A673 (cell line): ENCODE measurements around the gene SPRYD3.

Source experiments
- EZH2 ChIP-seq: fragments of 200-600 bp; sonication (generic); IDR thresholded peaks from 2 replicates; pipeline ENCODE4 v1.6.1; 2017; ENCODE audit warnings: borderline replicate concordance, low read depth, mild to moderate bottlenecking, mixed read lengths, antibody characterized with exemption, low read length; ENCODE audit not compliant: poor library complexity, severe bottlenecking
- TF ChIP-seq, protein P1 (sequence below): fragments of 300-800, 200-600 bp; sonication (generic); conservative IDR thresholded peaks from 2 replicates; pipeline ENCODE4 v1.5.1; 2017; ENCODE audit warnings: low read depth, mild to moderate bottlenecking, antibody characterized with exemption, low read length, moderate library complexity, mixed read lengths

DNA sequence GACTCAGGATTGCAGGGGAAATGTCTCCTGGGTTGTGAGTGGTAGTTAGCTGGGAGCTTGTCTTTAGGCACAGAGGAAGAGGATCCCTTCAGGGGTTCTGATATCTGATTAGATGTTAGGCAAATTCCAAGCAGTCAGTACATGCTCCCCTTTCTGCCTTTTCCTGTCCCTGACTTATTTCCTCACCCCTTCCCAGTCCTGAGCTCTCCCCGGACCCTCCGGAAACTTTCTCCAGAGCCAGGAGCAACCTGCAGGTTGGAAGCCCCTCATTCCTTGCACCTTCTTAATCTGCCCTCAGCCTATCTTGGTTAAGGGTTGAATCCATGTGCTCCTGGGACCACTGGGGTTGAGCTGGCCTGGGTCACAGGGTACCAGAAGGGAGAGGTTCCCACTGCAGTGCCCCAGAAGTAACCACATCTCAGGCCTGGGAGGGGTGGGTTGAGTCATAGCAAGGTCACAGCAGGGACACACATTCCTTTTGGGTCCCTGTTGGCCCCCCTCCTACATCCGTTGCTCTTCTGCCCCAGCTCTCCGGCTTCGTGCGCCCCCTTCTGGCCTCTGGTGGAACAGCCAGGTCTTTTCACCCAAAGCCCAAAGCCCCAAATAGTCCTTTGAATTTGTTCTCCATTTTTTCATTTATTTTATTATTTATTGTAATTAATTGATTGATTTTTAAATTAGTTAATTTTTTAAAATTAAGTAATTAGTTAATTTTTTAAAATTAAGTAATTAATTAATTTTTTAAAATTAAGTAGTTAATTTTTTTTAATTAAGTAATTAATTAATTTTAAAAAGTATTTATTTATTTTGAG lies 20.1 kb upstream of the SPRYD3 start:
- TF ChIP-seq, protein P1, sequence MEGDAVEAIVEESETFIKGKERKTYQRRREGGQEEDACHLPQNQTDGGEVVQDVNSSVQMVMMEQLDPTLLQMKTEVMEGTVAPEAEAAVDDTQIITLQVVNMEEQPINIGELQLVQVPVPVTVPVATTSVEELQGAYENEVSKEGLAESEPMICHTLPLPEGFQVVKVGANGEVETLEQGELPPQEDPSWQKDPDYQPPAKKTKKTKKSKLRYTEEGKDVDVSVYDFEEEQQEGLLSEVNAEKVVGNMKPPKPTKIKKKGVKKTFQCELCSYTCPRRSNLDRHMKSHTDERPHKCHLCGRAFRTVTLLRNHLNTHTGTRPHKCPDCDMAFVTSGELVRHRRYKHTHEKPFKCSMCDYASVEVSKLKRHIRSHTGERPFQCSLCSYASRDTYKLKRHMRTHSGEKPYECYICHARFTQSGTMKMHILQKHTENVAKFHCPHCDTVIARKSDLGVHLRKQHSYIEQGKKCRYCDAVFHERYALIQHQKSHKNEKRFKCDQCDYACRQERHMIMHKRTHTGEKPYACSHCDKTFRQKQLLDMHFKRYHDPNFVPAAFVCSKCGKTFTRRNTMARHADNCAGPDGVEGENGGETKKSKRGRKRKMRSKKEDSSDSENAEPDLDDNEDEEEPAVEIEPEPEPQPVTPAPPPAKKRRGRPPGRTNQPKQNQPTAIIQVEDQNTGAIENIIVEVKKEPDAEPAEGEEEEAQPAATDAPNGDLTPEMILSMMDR, result peak; percentile 93
- no peak for TF ChIP-seq EZH2
